ENCODE measurements around the gene MAP4K4.

Gene MAP4K4

GRCh38 chr2:101697124-101698013 lies at the start of gene MAP4K4:
Gene MAP4K4, plus strand, starts transcription at chr2:101697707. Its CDS starts 374 bp downstream, at chr2:101698081.
- DNase-seq = peak; percentile 84

DNA sequence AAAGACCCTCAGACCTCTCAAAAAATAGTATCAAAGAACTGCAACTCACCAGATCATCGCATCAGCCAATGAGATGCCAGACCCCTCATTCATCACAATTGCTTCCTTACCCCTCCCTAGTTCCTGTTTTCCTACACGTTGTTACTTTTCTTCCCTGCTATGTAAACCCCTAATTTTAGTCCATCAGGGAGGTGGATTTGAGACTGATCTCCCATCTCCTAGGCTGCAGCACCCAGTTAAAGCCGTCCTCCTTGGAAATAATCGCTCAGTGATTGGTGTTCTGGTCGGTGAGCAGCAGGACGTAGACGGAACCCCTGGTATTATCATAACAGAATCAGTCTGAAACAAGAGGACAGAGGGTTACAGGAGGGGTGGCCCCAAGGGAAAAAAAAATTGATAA lies 44.0 kb upstream of the MAP4K4 start:
- no peak for DNase-seq

DNA sequence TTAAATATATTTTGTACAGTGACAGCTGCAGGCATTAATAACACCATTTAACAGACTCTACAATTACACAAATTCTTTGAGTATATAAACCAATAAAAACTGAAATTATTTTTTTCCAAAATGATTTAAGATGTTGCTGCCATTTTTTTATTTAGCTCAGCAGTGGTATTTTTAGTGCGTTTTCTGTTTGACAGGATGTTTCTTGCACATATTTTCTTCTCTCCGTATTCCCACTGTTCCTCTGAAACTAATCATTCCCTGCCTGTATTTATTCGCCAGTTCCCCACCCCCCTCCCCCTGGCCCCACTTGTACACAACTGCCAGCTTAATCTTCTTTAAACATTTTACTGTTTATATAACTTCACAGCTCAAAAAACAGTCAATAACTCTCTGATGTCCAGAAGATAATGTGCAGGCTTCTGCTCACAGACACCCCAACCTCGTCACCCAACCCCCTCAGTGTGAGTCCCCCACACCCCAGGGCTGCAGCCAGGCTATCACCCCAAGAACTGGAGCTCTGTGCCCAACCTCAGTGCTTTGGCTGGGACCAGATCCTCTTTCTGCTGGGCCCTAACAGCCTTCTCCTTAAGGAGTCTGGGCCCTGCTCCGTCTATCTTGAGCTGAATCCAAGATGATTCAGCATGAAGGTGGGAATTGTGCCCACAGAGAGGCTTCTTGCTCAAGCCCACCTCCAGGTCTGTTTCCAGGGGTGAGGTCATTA lies 41.6 kb upstream of the MAP4K4 start:
- DNase-seq = no peak

GRCh38 chr2:101657787-101658186 lies 39.7 kb upstream of the MAP4K4 start:
- no peak for DNase-seq

GRCh38 chr2:101658387-101658786 lies 39.1 kb upstream of the MAP4K4 start:
- DNase-seq = no peak

GRCh38 chr2:101665312-101665711 lies 32.2 kb upstream of the MAP4K4 start:
- DNase-seq = no peak

- DNase-seq = no peak
Observed at GRCh38 chr2:101667823-101668222, 29.7 kb upstream of the MAP4K4 start.

- no peak for DNase-seq
Observed at GRCh38 chr2:101672047-101672446, 25.5 kb upstream of the MAP4K4 start.

- DNase-seq = no peak
Observed at GRCh38 chr2:101673920-101674319, 23.6 kb upstream of the MAP4K4 start.

GRCh38 chr2:101675512-101675911 lies 22.0 kb upstream of the MAP4K4 start:
- DNase-seq = no peak

DNA sequence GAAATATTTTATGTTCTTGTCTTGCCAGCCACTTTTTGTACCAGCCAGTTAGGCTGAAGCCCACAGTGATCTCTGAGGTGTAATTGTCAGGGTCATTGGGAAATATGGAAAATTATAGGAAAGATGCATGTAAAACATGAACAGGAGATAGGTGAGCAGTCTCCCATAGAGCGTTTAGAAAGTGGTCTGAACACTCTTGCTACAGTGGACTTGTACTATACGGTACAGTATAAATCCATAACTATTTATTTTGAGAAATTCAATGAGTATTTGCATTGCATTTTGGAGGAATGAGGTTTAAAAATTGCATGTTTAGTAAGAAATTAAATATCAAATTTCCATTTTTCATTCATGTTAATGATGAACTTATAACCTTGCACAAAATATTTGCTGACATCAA lies 20.8 kb upstream of the MAP4K4 start:
- DNase-seq = no peak

DNA sequence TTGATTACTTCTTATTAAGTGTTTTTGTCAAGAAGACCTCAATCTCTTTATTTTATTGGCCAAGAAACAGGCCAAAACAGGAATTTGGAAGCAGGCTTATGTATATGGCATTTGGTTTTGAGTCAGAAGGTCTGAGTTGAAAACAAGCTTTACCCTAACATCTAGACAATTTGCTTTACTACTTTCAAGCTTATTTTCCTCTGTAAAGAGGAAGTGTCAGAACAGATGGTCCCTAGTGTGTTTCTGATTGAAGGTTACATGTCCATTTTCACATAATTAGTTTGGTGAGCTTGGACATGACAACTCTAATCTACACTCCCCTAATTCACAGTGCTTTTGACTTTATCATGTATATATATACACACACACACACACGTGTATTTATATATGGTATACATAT lies 19.8 kb upstream of the MAP4K4 start:
- no peak for DNase-seq

- no peak for DNase-seq
Observed at GRCh38 chr2:101678379-101678778, 19.1 kb upstream of the MAP4K4 start.

- DNase-seq = peak; percentile 78
Observed at GRCh38 chr2:101679037-101679726, 18.3 kb upstream of the MAP4K4 start.

DNA sequence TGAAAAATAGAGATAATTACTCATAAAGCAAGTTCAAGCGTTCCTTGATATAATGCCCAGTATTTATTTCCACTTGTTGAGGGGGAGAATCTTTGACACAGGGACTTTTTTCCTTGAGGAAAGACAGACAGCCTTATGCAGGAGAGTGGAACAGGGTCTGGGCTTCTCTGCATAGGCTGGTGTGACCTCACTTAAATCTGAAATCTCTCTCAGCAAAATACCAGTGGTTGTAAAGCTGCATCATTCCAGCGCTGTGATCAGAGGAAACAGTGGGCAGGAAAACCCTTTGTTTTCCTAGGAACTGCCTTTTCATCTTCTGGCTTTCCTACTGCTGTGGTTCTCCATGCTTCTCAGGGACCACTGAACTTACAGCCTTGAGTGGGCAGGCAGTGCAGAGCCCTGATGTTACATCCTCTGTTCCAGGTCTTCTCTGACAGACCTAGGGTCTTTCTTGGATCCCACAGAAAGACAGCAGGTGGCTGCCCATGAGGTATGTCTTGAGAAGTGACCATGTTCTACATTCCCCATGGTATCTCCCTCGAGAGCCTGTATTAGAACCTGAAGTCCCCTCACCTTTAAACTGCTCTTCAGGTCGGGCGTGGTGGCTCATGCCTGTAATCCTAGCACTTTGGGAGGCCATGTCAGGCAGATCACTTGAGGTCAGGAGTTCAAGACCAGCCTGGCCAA lies 17.6 kb upstream of the MAP4K4 start:
- DNase-seq = no peak

DNA sequence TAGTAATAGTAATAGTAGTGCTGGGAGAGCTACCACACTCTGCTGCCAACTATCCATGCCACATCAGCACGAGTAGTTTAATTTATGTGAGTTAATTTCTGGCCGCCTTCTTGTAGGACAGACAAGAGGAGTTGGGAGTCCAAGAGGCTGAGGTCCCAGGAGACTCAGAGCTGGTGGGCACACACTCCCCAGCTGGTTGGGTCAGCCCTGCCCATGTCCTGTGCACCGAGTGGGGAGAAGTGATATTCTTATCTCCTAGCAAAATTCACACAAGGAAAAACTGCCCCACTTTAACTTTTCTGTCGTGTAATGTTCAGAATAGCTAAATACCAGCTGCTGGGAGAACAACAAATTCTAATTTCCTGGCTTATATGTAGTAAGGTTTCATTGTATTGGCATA lies 15.2 kb upstream of the MAP4K4 start:
- DNase-seq = no peak

- DNase-seq = no peak
Observed at GRCh38 chr2:101684313-101684712, 13.2 kb upstream of the MAP4K4 start.

GRCh38 chr2:101688261-101688660 lies 9.2 kb upstream of the MAP4K4 start:
- DNase-seq = peak; percentile 53

- no peak for DNase-seq
Observed at GRCh38 chr2:101689114-101689825, 8.2 kb upstream of the MAP4K4 start.

- no peak for DNase-seq
Observed at GRCh38 chr2:101690547-101691152, 6.9 kb upstream of the MAP4K4 start.

- no peak for DNase-seq
Observed at GRCh38 chr2:101692041-101692440, 5.5 kb upstream of the MAP4K4 start.

GRCh38 chr2:101692766-101693165 lies 4.7 kb upstream of the MAP4K4 start:
- no peak for DNase-seq

Data from EL (cell line).